GM12878 (cell line): ENCODE data around the gene GLUL. TPM values are rescaled to one million over a fixed set of nuclear protein-coding genes. Genes with fewer than 3 reads are reported as not detected.

Source experiments
- ATAC-seq: fragments of 200-7000 bp; cut with Tn5 transposase; 3 replicates; pipeline ENCODE4 v1.9.1; 2020; ENCODE audit warnings: mild to moderate bottlenecking, moderate library complexity
- BruUV-seq: library from RNA; stranded (reverse); fragments of 400-500 nt; replicated peaks from 2 replicates; lab custom pipeline; 2021; lab: Mats Ljungman, UMichigan
- CTCF ChIA-PET: fragments of 300-600 bp; sonication (Branson Sonifier 250); formaldehyde crosslinking; extraction: SDS; loops from one replicate; lab custom pipeline; 2021; ENCODE audit warnings: inconsistent platforms; lab: Yijun Ruan, JAX
- POLR2A ChIA-PET: fragments of 350-600 bp; formaldehyde crosslinking; extraction: SDS; loops from one replicate; lab custom pipeline; 2021; ENCODE audit warnings: inconsistent platforms; lab: Charles Lee
- RAD21 ChIA-PET: fragments of 300-600 bp; sonication (Branson Sonifier 250); formaldehyde crosslinking; loops from one replicate; lab custom pipeline; 2023; ENCODE audit warnings: antibody characterized with exemption; ENCODE audit not compliant: unreplicated experiment; lab: Charles Lee
- SMC1A ChIA-PET: fragments of 300-600 bp; sonication (Branson Sonifier 250); formaldehyde crosslinking; loops from one replicate; lab custom pipeline; 2023; ENCODE audit not compliant: unreplicated experiment, uncharacterized antibody; lab: Charles Lee
- DNase-seq: peaks from one replicate; pipeline ENCODE4 v3.0.0-alpha.2; 2011; ENCODE audit warnings: low read depth, low spot score
- FAIRE-seq: peaks from 3 replicates; lab custom pipeline; 2011; peaks lifted over from hg19 to GRCh38; lab: Jason Lieb, UNC
- H2AFZ ChIP-seq: 2 replicates; pipeline ENCODE4 v1.6.0; 2011; ENCODE audit warnings: low read depth, low read length, control low read depth; ENCODE audit not compliant: control insufficient read depth
- H3K27ac ChIP-seq: 2 replicates; pipeline ENCODE4 v1.5.1; 2011; ENCODE audit warnings: control low read depth; ENCODE audit not compliant: control insufficient read depth, insufficient read depth
- H3K27me3 ChIP-seq, 2 experiments: replicated peaks in 1 of 2; 2 replicates each; pipeline versions ENCODE4 v1.6.0 to v1.6.1; 2011; ENCODE audit warnings: low read length in 1 of 2; ENCODE audit not compliant: control insufficient read depth in 2 of 2, insufficient read depth in 2 of 2
- H3K36me3 ChIP-seq, 2 experiments: 2 replicates each; pipeline ENCODE4 v1.5.1; 2011; ENCODE audit warnings: low read length in 1 of 2; ENCODE audit not compliant: control insufficient read depth in 2 of 2, insufficient read depth in 2 of 2
- H3K4me1 ChIP-seq: 2 replicates; pipeline ENCODE4 v1.6.1; 2011; ENCODE audit warnings: mild to moderate bottlenecking, low read length, moderate library complexity, mixed read lengths; ENCODE audit not compliant: control insufficient read depth, insufficient read depth
- H3K4me2 ChIP-seq: 2 replicates; pipeline ENCODE4 v1.6.0; 2011; ENCODE audit warnings: control low read depth; ENCODE audit not compliant: control insufficient read depth, insufficient read depth
- H3K4me3 ChIP-seq: fragments of 200-600 bp; sonication (generic); 2 replicates; pipeline ENCODE4 v1.5.1; 2016
- H3K79me2 ChIP-seq: 2 replicates; pipeline ENCODE4 v1.6.0; 2011; ENCODE audit warnings: low read length; ENCODE audit not compliant: control insufficient read depth, insufficient read depth
- H3K9ac ChIP-seq: 2 replicates; pipeline ENCODE4 v1.8.0; 2011; ENCODE audit warnings: low read length, control low read depth, mixed read lengths; ENCODE audit not compliant: control insufficient read depth, insufficient read depth
- H3K9me3 ChIP-seq: replicated peaks from 3 replicates; pipeline ENCODE4 v1.5.1; 2011; ENCODE audit warnings: mild to moderate bottlenecking, low read length; ENCODE audit not compliant: control insufficient read depth, insufficient read depth
- H4K20me1 ChIP-seq: 2 replicates; pipeline ENCODE4 v1.6.0; 2011; ENCODE audit not compliant: control insufficient read depth, insufficient read depth
- CREM ChIP-seq: IDR thresholded peaks from 2 replicates; pipeline ENCODE4 v1.6.1; 2014; ENCODE audit warnings: antibody characterized with exemption, low read depth
- HDAC6 ChIP-seq: fragments of 200-600 bp; sonication (generic); IDR thresholded peaks from one replicate; pipeline ENCODE4 v1.8.0; 2017; ENCODE audit warnings: antibody characterized with exemption; ENCODE audit not compliant: unreplicated experiment
- IRF4 ChIP-seq: IDR thresholded peaks from 2 replicates; pipeline ENCODE4 v1.6.1; 2011; ENCODE audit warnings: low read depth, low read length
- MEF2A ChIP-seq: IDR thresholded peaks from 2 replicates; pipeline ENCODE4 v1.6.1; 2011; ENCODE audit warnings: low read depth, mild to moderate bottlenecking, low read length, moderate library complexity; ENCODE audit not compliant: insufficient read depth
- MYC ChIP-seq: IDR thresholded peaks from 2 replicates; pipeline ENCODE4 v1.6.1; 2011; ENCODE audit warnings: mild to moderate bottlenecking, low read length, moderate library complexity, inconsistent platforms; ENCODE audit not compliant: insufficient read depth, insufficient replicate concordance, insufficient read length, severe bottlenecking
- RBBP5 ChIP-seq: fragments of 200-600 bp; sonication (generic); conservative IDR thresholded peaks from 2 replicates; pipeline ENCODE4 v1.6.1; 2016
- RELA ChIP-seq: fragments of 450-650 bp; IDR thresholded peaks from 2 replicates; pipeline ENCODE4 v1.8.0; 2014; ENCODE audit warnings: borderline replicate concordance; ENCODE audit not compliant: partially characterized antibody
- SMARCA5 ChIP-seq: fragments of 450-650 bp; IDR thresholded peaks from 2 replicates; pipeline ENCODE4 v1.6.1; 2017; ENCODE audit warnings: mild to moderate bottlenecking
- WGBS: methylation state at CpG from one replicate; pipeline ENCODE4 v1.1.6; 2016; ENCODE audit warnings: low lambda C conversion rate; ENCODE audit not compliant: insufficient replicate concordance, insufficient coverage; ENCODE audit errors: missing lambda C conversion rate; 5-methylcytosine and 5-hydroxymethylcytosine counted together
- in situ Hi-C: fragments of 300-500 bp; cut with MboI; formaldehyde crosslinking; loops from 9 replicates; pipeline ENCODE4 v1.14.3; 2018; ENCODE audit warnings: mixed read lengths
- intact Hi-C: fragments of 100-400 bp; cut with micrococcal nuclease; formaldehyde crosslinking; loops from one replicate; pipeline ENCODE4 v1.14.2; 2022; ENCODE audit not compliant: unreplicated experiment
- polyA plus RNA-seq, 11 experiments: library from polyadenylated mRNA; depleted of rRNA in 4 of 11; unstranded in 6 of 11; stranded (reverse) in 5 of 11; fragments of >200 nt; fragmentation: Nextera tagmentation in 4 of 11; fragmentation: Illumina TruSeq in 1 of 11; extraction: Ambion mirVana in 4 of 11; extraction: Trizol in 1 of 11; gene quantifications; 1 replicate in 1 of 11; 2 replicates in 10 of 11; pipeline versions ENCODE4 v1.2.1 to v1.2.3, GENCODE V29; 2011 to 2016; ENCODE audit warnings: inconsistent platforms in 2 of 11, missing spikeins in 2 of 11, low read depth in 1 of 11
- total RNA-seq, 4 experiments: library from RNA; depleted of rRNA in 3 of 4; stranded (reverse); fragments of >200 nt in 3 of 4; fragmentation: Illumina TruSeq in 1 of 4; extraction: Trizol in 1 of 4; gene quantifications; 2 replicates each; pipeline versions ENCODE4 v1.2.1 to v1.2.3, GENCODE V29; 2013 to 2021
- TF ChIP-seq, protein P1 (sequence below): IDR thresholded peaks from 2 replicates; pipeline ENCODE4 v1.6.1; 2011; ENCODE audit warnings: low read depth, low read length, improper control_type of control experiment, borderline replicate concordance
- TF ChIP-seq, protein P2 (sequence below): fragments of 450-650 bp; IDR thresholded peaks from 2 replicates; pipeline ENCODE4 v1.6.1; 2016; ENCODE audit warnings: mild to moderate bottlenecking, moderate library complexity, borderline replicate concordance
- TF ChIP-seq, protein P3 (sequence below): fragments of 450-650 bp; formaldehyde crosslinking; IDR thresholded peaks from 2 replicates; pipeline ENCODE4 v1.4.0; 2022; ENCODE audit warnings: mild to moderate bottlenecking, moderate library complexity
- TF ChIP-seq, protein P4 (sequence below): fragments of 150-350 bp; IDR thresholded peaks from 2 replicates; pipeline ENCODE4 v1.6.1; 2014; ENCODE audit warnings: mild to moderate bottlenecking, low read depth, low read length

Gene GLUL
- total and polyA plus RNA-seq, 10 of the 15 experiments (the other 5 are each of a cell fraction or from before 2014, with no cell fraction given), result 2.3 to 392 (median 164) TPM

DNA sequence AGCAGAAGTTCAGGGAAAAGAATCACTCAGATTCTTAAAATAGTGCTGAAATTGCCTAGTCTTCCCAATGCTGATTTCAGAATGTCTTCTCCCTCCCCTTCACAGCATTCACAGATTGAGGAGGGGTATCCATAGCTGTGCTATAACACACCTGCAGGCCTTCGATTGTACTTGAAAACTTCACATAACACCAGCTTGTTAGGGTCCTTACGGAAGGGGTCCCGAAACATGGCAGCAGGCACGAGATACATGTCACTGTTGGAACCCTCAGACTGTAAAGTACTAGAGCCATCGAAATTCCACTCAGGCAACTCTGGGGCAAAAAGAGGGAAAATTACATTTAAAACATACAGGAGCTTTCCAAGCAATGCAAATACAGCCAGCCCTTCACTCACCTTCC, 4.6 kb downstream of the GLUL start:
- H3K79me2 ChIP-seq, result peaks cover 7% of the 10 kb centered on the region
- WGBS, result 78% methylated on average over 5 of the region's 5 CpGs
- no peak for FAIRE-seq
- BruUV-seq, result no TSS peak
- H3K9me3 ChIP-seq, result no peaks in the 10 kb centered on the region
- no peak overlapping the region for H3K4me2 ChIP-seq
- TF ChIP-seq RELA, result no peak
- TF ChIP-seq MYC, result no peak
- TF ChIP-seq RBBP5, result no peak
- TF ChIP-seq, protein P1, sequence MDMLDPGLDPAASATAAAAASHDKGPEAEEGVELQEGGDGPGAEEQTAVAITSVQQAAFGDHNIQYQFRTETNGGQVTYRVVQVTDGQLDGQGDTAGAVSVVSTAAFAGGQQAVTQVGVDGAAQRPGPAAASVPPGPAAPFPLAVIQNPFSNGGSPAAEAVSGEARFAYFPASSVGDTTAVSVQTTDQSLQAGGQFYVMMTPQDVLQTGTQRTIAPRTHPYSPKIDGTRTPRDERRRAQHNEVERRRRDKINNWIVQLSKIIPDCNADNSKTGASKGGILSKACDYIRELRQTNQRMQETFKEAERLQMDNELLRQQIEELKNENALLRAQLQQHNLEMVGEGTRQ, result no peak
- TF ChIP-seq MEF2A, result no peak
- TF ChIP-seq, protein P2, sequence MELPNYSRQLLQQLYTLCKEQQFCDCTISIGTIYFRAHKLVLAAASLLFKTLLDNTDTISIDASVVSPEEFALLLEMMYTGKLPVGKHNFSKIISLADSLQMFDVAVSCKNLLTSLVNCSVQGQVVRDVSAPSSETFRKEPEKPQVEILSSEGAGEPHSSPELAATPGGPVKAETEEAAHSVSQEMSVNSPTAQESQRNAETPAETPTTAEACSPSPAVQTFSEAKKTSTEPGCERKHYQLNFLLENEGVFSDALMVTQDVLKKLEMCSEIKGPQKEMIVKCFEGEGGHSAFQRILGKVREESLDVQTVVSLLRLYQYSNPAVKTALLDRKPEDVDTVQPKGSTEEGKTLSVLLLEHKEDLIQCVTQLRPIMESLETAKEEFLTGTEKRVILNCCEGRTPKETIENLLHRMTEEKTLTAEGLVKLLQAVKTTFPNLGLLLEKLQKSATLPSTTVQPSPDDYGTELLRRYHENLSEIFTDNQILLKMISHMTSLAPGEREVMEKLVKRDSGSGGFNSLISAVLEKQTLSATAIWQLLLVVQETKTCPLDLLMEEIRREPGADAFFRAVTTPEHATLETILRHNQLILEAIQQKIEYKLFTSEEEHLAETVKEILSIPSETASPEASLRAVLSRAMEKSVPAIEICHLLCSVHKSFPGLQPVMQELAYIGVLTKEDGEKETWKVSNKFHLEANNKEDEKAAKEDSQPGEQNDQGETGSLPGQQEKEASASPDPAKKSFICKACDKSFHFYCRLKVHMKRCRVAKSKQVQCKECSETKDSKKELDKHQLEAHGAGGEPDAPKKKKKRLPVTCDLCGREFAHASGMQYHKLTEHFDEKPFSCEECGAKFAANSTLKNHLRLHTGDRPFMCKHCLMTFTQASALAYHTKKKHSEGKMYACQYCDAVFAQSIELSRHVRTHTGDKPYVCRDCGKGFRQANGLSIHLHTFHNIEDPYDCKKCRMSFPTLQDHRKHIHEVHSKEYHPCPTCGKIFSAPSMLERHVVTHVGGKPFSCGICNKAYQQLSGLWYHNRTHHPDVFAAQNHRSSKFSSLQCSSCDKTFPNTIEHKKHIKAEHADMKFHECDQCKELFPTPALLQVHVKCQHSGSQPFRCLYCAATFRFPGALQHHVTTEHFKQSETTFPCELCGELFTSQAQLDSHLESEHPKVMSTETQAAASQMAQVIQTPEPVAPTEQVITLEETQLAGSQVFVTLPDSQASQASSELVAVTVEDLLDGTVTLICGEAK, result no peak
- no peak for TF ChIP-seq HDAC6
- TF ChIP-seq CREM, result no peak
- TF ChIP-seq, protein P3, sequence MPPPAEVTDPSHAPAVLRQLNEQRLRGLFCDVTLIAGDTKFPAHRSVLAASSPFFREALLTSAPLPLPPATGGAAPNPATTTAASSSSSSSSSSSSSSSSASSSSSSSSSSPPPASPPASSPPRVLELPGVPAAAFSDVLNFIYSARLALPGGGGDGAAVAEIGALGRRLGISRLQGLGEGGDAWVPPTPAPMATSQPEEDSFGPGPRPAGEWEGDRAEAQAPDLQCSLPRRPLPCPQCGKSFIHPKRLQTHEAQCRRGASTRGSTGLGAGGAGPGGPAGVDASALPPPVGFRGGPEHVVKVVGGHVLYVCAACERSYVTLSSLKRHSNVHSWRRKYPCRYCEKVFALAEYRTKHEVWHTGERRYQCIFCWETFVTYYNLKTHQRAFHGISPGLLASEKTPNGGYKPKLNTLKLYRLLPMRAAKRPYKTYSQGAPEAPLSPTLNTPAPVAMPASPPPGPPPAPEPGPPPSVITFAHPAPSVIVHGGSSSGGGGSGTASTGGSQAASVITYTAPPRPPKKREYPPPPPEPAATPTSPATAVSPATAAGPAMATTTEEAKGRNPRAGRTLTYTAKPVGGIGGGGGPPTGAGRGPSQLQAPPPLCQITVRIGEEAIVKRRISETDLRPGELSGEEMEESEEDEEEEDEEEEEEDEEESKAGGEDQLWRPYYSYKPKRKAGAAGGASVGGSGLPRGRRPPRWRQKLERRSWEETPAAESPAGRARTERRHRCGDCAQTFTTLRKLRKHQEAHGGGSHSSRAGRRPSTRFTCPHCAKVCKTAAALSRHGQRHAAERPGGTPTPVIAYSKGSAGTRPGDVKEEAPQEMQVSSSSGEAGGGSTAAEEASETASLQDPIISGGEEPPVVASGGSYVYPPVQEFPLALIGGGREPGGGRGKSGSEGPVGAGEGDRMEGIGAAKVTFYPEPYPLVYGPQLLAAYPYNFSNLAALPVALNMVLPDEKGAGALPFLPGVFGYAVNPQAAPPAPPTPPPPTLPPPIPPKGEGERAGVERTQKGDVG (CRISPR knock-in tag), result no peak
- TF ChIP-seq SMARCA5, result no peak
- no peak for TF ChIP-seq IRF4
- TF ChIP-seq, protein P4, sequence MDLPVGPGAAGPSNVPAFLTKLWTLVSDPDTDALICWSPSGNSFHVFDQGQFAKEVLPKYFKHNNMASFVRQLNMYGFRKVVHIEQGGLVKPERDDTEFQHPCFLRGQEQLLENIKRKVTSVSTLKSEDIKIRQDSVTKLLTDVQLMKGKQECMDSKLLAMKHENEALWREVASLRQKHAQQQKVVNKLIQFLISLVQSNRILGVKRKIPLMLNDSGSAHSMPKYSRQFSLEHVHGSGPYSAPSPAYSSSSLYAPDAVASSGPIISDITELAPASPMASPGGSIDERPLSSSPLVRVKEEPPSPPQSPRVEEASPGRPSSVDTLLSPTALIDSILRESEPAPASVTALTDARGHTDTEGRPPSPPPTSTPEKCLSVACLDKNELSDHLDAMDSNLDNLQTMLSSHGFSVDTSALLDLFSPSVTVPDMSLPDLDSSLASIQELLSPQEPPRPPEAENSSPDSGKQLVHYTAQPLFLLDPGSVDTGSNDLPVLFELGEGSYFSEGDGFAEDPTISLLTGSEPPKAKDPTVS, result no peak
- H3K4me3 ChIP-seq, result no peak overlapping the region
- no peak overlapping the region for H2AFZ ChIP-seq
- RAD21 ChIA-PET, result interaction anchor here (4.0 kb wide), 1 partner anchor 243 kb away, joined by 24 read pairs; no protein-coding TSS in a partner anchor
- CTCF ChIA-PET, result interaction anchor here (1.3 to 2.8 kb wide), 2 partner anchors 9 to 244 kb away, joined by 3 to 12 read pairs; no protein-coding TSS in a partner anchor
- H3K27ac ChIP-seq, result no peak overlapping the region
- no peak for DNase-seq
- SMC1A ChIA-PET, result interaction anchor here (1.0 to 5.6 kb wide), 5 partner anchors 9 to 242 kb away, joined by 3 to 42 read pairs (median 4); no protein-coding TSS in a partner anchor
- intact Hi-C loops, result no loop called here
- ATAC-seq, result no peak
- POLR2A ChIA-PET, result no interaction called here
- H3K36me3 ChIP-seq, result peaks cover 0 to 5% of the 10 kb centered on the region in 2 experiments; a peak in 3 of 4 replicates
- no peaks in the 10 kb centered on the region for H3K27me3 ChIP-seq
- no peaks in the 10 kb centered on the region for H4K20me1 ChIP-seq
- no peak overlapping the region for H3K9ac ChIP-seq
- H3K4me1 ChIP-seq, result peaks cover 11% of the 10 kb centered on the region
- in situ Hi-C loops, result no loop called here
